Osteoblast (primary cell): ENCODE data around the gene TYRO3. TPM values are rescaled to one million over a fixed set of nuclear protein-coding genes. Genes with fewer than 3 reads are reported as not detected.

ENCODE experiments used
- DNase-seq: peaks from one replicate; pipeline ENCODE4 v3.0.0; 2011; ENCODE audit warnings: low spot score, mixed read lengths; ENCODE audit not compliant: insufficient read length; ENCODE audit errors: missing footprints
- H2AFZ ChIP-seq: 2 replicates; pipeline ENCODE4 v1.6.0; 2011; ENCODE audit warnings: mild to moderate bottlenecking, low read length
- H3K27ac ChIP-seq: 2 replicates; pipeline ENCODE4 v1.5.1; 2011; ENCODE audit warnings: mild to moderate bottlenecking, low read depth, low read length, moderate library complexity
- H3K27me3 ChIP-seq: 2 replicates; pipeline ENCODE4 v1.6.0; 2012; ENCODE audit warnings: mild to moderate bottlenecking, control low read depth, inconsistent platforms, low read length, moderate library complexity; ENCODE audit not compliant: insufficient read depth
- H3K36me3 ChIP-seq: 2 replicates; pipeline ENCODE4 v1.5.1; 2011; ENCODE audit warnings: mild to moderate bottlenecking, low read length, control low read depth, moderate library complexity; ENCODE audit not compliant: insufficient read depth
- H3K4me1 ChIP-seq: 2 replicates; pipeline ENCODE4 v1.5.1; 2011; ENCODE audit warnings: mild to moderate bottlenecking, low read length, control low read depth, moderate library complexity; ENCODE audit not compliant: insufficient read depth
- H3K4me2 ChIP-seq: 2 replicates; pipeline ENCODE4 v1.6.0; 2011; ENCODE audit warnings: mild to moderate bottlenecking, low read length; ENCODE audit not compliant: insufficient read depth
- H3K4me3 ChIP-seq: fragments of 200-600 bp; sonication (generic); 3 replicates; pipeline ENCODE4 v1.5.1; 2012; ENCODE audit warnings: mild to moderate bottlenecking, low read length, inconsistent platforms; ENCODE audit not compliant: insufficient read depth
- H3K79me2 ChIP-seq: 2 replicates; pipeline ENCODE4 v1.6.0; 2012; ENCODE audit warnings: mild to moderate bottlenecking, low read length, control low read depth, inconsistent platforms; ENCODE audit not compliant: insufficient read depth
- H3K9me3 ChIP-seq: 2 replicates; pipeline ENCODE4 v1.5.1; 2011; ENCODE audit warnings: low read depth, low read length, control low read depth
- H4K20me1 ChIP-seq: 2 replicates; pipeline ENCODE4 v1.6.0; 2012; ENCODE audit warnings: mild to moderate bottlenecking, low read length, control low read depth; ENCODE audit not compliant: insufficient read depth
- CTCF ChIP-seq: IDR thresholded peaks from 2 replicates; pipeline ENCODE4 v1.5.1; 2011; ENCODE audit warnings: mild to moderate bottlenecking, low read depth, low read length, moderate library complexity; ENCODE audit errors: extremely low read depth
- total RNA-seq: library from RNA; depleted of rRNA; stranded (reverse); fragments of >200 nt; gene quantifications from 2 replicates; pipeline ENCODE4 v1.2.3, GENCODE V29; 2012

Gene TYRO3
- total RNA-seq, 1 donor, result 6.2 TPM

- Histone ChIP-seq H4K20me1 (no peaks in the 10 kb centered on the region), H3K4me1 (no peaks in the 10 kb centered on the region), H3K4me2 (no peak overlapping the region), H3K4me3 (no peak overlapping the region), H2AFZ (no peak overlapping the region), H3K9me3 (no peaks in the 10 kb centered on the region), H3K36me3 (no peaks in the 10 kb centered on the region), H3K79me2 (no peaks in the 10 kb centered on the region), H3K27ac (no peak overlapping the region), H3K27me3 (no peaks in the 10 kb centered on the region)
- no peak for DNase-seq
- no peak for TF ChIP-seq CTCF
Observed at GRCh38 chr15:41577863-41578735, 19.1 kb downstream of the TYRO3 start.

DNA sequence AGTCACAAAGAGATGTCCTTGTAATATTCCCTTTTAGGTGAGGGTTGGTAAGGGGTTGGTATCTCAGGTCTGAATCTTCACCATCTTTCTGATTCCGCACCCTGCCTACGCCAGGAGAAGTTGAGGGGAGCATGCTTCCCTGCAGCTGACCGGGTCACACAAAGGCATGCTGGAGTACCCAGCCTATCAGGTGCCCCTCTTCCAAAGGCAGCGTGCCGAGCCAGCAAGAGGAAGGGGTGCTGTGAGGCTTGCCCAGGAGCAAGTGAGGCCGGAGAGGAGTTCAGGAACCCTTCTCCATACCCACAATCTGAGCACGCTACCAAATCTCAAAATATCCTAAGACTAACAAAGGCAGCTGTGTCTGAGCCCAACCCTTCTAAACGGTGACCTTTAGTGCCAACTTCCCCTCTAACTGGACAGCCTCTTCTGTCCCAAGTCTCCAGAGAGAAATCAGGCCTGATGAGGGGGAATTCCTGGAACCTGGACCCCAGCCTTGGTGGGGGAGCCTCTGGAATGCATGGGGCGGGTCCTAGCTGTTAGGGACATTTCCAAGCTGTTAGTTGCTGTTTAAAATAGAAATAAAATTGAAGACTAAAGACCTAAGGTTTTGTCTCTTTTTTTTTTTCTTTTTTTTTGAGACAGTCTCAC is 19.8 kb downstream of the TYRO3 start:
- H3K4me2 ChIP-seq, result no peak overlapping the region
- H2AFZ ChIP-seq, result no peak overlapping the region
- no peaks in the 10 kb centered on the region for H3K9me3 ChIP-seq
- H3K27me3 ChIP-seq, result no peaks in the 10 kb centered on the region
- H3K79me2 ChIP-seq, result no peaks in the 10 kb centered on the region
- H3K36me3 ChIP-seq, result no peaks in the 10 kb centered on the region
- peak; percentile 43 for DNase-seq
- H3K4me3 ChIP-seq, result no peak overlapping the region
- no peak for TF ChIP-seq CTCF
- no peaks in the 10 kb centered on the region for H4K20me1 ChIP-seq
- H3K27ac ChIP-seq, result no peak overlapping the region
- H3K4me1 ChIP-seq, result no peaks in the 10 kb centered on the region

- H3K9me3 ChIP-seq, result no peaks in the 10 kb centered on the region
- H3K4me3 ChIP-seq, result no peak overlapping the region
- H2AFZ ChIP-seq, result no peak overlapping the region
- DNase-seq, result peak; percentile 51
- no peak overlapping the region for H3K27ac ChIP-seq
- no peaks in the 10 kb centered on the region for H3K27me3 ChIP-seq
- no peak overlapping the region for H3K4me2 ChIP-seq
- H3K4me1 ChIP-seq, result peaks cover 3% of the 10 kb centered on the region
- no peaks in the 10 kb centered on the region for H3K79me2 ChIP-seq
- H3K36me3 ChIP-seq, result no peaks in the 10 kb centered on the region
- TF ChIP-seq CTCF, result peak; percentile 35
- H4K20me1 ChIP-seq, result no peaks in the 10 kb centered on the region
Observed at GRCh38 chr15:41581110-41581509, 22.1 kb downstream of the TYRO3 start.

DNA sequence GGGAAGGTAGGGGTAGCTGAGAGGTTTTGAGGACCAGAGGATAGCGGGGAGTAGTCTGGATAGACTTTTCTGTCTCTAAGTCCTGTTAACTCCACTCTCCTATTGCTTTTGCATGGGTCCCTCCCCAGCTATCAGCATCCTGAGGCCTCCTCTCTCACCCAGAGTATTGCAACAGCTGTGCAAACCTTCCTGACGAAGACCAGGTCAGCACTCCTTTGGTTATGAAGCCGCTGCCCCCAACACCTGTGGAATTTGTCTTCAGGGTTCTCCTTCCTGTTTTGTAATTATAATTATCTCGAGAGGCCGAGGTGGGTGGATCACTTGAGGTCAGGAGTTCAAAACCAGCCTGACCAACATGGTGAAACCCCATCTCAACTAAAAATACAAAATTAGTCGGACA is 24.8 kb downstream of the TYRO3 start:
- Histone ChIP-seq H4K20me1 (no peaks in the 10 kb centered on the region), H3K4me1 (peaks cover 3% of the 10 kb centered on the region), H2AFZ (no peak overlapping the region), H3K4me2 (no peak overlapping the region), H3K27me3 (peaks cover 2% of the 10 kb centered on the region), H3K79me2 (no peaks in the 10 kb centered on the region), H3K36me3 (no peaks in the 10 kb centered on the region), H3K27ac (no peak overlapping the region), H3K9me3 (no peaks in the 10 kb centered on the region), H3K4me3 (no peak overlapping the region)
- no peak for TF ChIP-seq CTCF
- DNase-seq, result peak; percentile 46
